GM18507 (cell line): ENCODE measurements around the gene ITGA2.
A peak's percentile ranks its signal among the peaks of the same experiment; 100 is the strongest.
"Not testable (repeated sequence)": the region's sequence is repeated elsewhere in the genome, so short reads cannot be mapped to it uniquely, and the experiment has no call there.

Experiments used
- DNase-seq: peaks from one replicate; pipeline ENCODE4 v3.0.0; 2011; ENCODE audit warnings: low read depth; ENCODE audit not compliant: insufficient read length; ENCODE audit errors: extremely low spot score
- FAIRE-seq: peaks from 2 replicates; lab custom pipeline; 2011; peaks lifted over from hg19 to GRCh38; lab: Jason Lieb, UNC

Gene ITGA2

GRCh38 chr5:52989025-52989780 is at the start of gene ITGA2:
Gene ITGA2 (plus strand): TSS chr5:52989352. CDS start chr5:52989469, 117 bp downstream.
- no peak for DNase-seq
- FAIRE-seq: no peak

- FAIRE-seq (no peak), DNase-seq (no peak)
Observed at GRCh38 chr5:52943285-52943684, 45.9 kb upstream of the ITGA2 start.

- FAIRE-seq (no peak), DNase-seq (no peak)
Observed at GRCh38 chr5:52943808-52944207, 45.3 kb upstream of the ITGA2 start.

- DNase-seq (no peak), FAIRE-seq (no peak)
Observed at GRCh38 chr5:52945040-52945439, 44.1 kb upstream of the ITGA2 start.

GRCh38 chr5:52947208-52947607 is 41.9 kb upstream of the ITGA2 start:
- FAIRE-seq: no peak
- no peak for DNase-seq

GRCh38 chr5:52947851-52948250 is 41.3 kb upstream of the ITGA2 start:
- no peak for FAIRE-seq
- DNase-seq: no peak

GRCh38 chr5:52948418-52949076 is 40.6 kb upstream of the ITGA2 start:
- DNase-seq (peak; percentile 18), FAIRE-seq (peak; percentile 89)

GRCh38 chr5:52950686-52951085 is 38.5 kb upstream of the ITGA2 start:
- FAIRE-seq (no peak), DNase-seq (no peak)

- FAIRE-seq (no peak), DNase-seq (no peak)
Observed at GRCh38 chr5:52952483-52952882, 36.7 kb upstream of the ITGA2 start.

- no peak for DNase-seq
- FAIRE-seq: no peak
Observed at GRCh38 chr5:52956014-52956413, 33.1 kb upstream of the ITGA2 start.

- peak; percentile 51 for FAIRE-seq
Observed at GRCh38 chr5:52956915-52957747, 32.0 kb upstream of the ITGA2 start.

GRCh38 chr5:52961274-52961681 is 27.9 kb upstream of the ITGA2 start:
- no peak for FAIRE-seq
- DNase-seq: no peak

More at GRCh38 chr5:52956915-52957747, 32.0 kb upstream of the ITGA2 start:
- no peak for DNase-seq

GRCh38 chr5:52963636-52964035 is 25.5 kb upstream of the ITGA2 start:
- FAIRE-seq: no peak
- DNase-seq: no peak

- DNase-seq (no peak), FAIRE-seq (no peak)
Observed at GRCh38 chr5:52964138-52964537, 25.0 kb upstream of the ITGA2 start.

GRCh38 chr5:52976157-52976556 is 13.0 kb upstream of the ITGA2 start:
- DNase-seq: not testable (repeated sequence)

GRCh38 chr5:52977264-52977897 is 11.8 kb upstream of the ITGA2 start:
- no peak for FAIRE-seq

More at GRCh38 chr5:52976157-52976556, 13.0 kb upstream of the ITGA2 start:
- FAIRE-seq: not testable (repeated sequence)

GRCh38 chr5:52981507-52981906 is 7.6 kb upstream of the ITGA2 start:
- no peak for DNase-seq
- no peak for FAIRE-seq

More at GRCh38 chr5:52977264-52977897, 11.8 kb upstream of the ITGA2 start:
- no peak for DNase-seq

- FAIRE-seq: no peak
- DNase-seq: no peak
Observed at GRCh38 chr5:52983731-52984636, 5.2 kb upstream of the ITGA2 start.

GRCh38 chr5:52985306-52985705 is 3.8 kb upstream of the ITGA2 start:
- DNase-seq: no peak
- no peak for FAIRE-seq
